C4-2B (cell line): ENCODE measurements around the gene NELFCD.

Experiments
- H3K27ac ChIP-seq: fragments of 450-650 bp; 2 replicates; pipeline ENCODE4 v1.5.1; 2017
- ZFX ChIP-seq: fragments of 450-650 bp; IDR thresholded peaks from 2 replicates; pipeline ENCODE4 v1.6.1; 2017
- TF ChIP-seq, protein P1 (sequence below): fragments of 450-650 bp; conservative IDR thresholded peaks from 2 replicates; pipeline ENCODE4 v1.5.1; 2017; ENCODE audit warnings: mild to moderate bottlenecking

The NELFCD gene

DNA sequence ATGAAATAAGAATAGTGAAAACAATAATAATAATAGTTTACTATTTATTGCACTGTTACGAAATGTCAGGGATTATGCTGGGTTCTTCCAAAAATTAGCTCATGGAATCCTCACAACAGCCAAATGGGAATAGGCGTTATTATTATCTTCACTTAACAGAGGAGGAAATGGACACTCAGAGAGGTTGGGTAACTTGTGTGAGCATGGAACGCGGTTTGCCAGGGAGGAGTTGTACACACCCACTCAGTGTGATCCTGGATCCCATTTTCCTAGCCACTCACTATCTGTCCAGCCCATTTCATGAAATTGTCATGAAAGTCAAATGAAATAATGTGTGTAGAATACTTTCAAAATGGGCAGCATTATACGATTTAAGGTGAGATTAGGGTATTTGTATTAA lies 4.6 kb downstream of the NELFCD start:
- no peak overlapping the region for H3K27ac ChIP-seq
- no peak for TF ChIP-seq ZFX
- TF ChIP-seq, protein P1, sequence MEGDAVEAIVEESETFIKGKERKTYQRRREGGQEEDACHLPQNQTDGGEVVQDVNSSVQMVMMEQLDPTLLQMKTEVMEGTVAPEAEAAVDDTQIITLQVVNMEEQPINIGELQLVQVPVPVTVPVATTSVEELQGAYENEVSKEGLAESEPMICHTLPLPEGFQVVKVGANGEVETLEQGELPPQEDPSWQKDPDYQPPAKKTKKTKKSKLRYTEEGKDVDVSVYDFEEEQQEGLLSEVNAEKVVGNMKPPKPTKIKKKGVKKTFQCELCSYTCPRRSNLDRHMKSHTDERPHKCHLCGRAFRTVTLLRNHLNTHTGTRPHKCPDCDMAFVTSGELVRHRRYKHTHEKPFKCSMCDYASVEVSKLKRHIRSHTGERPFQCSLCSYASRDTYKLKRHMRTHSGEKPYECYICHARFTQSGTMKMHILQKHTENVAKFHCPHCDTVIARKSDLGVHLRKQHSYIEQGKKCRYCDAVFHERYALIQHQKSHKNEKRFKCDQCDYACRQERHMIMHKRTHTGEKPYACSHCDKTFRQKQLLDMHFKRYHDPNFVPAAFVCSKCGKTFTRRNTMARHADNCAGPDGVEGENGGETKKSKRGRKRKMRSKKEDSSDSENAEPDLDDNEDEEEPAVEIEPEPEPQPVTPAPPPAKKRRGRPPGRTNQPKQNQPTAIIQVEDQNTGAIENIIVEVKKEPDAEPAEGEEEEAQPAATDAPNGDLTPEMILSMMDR = no peak

DNA sequence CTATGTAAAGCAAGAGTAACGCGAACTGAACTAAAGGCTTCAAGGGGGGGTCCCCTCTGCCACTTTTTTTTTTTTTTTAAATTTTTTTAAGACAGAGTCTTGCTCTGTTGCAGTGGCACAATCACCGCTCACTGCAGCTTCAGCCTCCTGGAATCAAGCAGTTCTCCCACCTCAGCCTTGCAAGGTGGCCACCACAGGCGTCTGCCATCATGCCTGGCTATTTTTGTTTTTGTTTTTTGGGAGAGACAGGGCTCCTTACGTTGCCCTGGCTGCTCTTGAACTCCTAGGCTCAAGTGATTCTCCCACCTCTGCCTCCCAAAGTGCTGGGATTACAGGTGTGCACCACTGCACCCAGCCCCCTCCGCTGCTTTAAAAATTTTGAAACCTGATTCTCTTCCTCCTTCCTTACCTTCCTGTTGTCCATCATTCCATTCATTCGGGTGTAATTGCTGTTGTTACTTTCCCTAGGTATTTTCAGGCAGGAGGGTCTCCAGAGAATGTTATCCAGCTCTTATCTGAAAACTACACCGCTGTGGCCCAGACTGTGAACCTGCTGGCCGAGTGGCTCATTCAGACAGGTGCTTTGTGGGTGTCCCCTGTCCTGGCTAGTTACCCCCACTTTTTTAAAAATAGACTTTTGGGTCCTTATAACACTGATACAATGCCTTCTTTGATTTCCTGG lies 5.4 kb downstream of the NELFCD start:
- no peak overlapping the region for H3K27ac ChIP-seq
- TF ChIP-seq ZFX = no peak
- TF ChIP-seq, protein P1 = no peak

DNA sequence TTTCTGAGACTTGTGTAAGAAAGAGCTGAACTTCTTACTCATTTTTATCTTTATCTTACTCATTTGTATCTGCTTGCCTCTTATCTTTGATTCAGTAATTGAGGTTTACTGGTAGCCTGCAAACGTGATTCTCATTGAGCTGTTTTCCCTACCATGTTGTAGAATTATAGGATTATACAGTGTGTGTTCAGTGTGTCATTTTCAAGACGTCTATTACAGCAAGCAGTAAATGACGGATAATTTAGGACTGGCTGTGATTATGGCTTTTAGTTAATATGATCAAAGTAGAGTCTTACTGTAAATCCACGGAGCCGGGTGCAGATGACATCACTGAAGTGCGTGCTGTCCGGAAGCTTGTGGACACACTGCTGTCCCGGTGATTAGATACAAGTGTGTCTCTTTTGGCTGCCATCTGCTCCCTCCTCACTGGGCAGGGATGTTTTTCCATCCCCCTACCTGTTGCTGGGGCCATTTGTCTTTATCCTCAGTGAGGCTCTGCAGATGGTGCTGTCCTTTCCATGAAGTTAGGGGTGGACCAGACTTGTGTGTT lies 6.0 kb downstream of the NELFCD start:
- TF ChIP-seq, protein P1 = no peak
- TF ChIP-seq ZFX = no peak
- no peak overlapping the region for H3K27ac ChIP-seq

DNA sequence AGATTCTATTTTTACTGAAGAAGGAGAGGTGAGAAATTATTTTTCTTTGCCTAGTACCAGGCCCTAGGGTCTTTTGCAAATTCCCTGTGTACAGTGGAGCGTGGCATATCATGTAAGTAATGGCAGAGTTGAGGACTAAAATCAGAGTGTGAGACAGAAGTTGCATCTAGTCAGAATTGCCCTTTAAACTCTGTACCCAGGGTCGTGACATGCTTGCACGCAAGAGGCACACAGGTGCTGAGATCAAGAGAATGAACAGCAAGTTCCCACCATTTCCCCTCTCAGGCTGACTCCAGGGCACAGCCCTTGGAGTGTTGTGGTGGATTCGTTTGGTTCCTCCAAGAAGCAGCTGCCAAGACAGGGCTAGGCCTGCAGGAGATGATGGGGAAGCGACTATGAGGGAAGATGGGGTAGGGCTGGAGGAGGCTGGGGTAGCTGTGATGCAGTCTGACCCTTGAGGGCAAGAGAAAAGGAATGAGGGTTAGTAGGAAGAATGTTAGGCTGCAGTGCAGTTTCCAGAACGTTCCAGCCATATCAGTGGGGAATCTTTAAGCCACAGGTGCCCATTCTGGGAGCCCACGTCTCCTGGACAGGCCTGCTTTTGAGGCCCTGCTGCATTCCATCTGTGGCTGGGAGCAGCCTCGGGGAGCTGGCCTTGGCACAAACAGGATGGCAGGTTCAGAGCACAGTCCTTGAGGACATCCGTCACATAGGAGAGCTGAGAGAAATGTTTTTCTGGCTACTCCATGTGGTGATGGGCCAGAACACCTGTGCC lies 6.9 kb downstream of the NELFCD start:
- no peak overlapping the region for H3K27ac ChIP-seq
- TF ChIP-seq, protein P1 = no peak
- TF ChIP-seq ZFX = no peak

DNA sequence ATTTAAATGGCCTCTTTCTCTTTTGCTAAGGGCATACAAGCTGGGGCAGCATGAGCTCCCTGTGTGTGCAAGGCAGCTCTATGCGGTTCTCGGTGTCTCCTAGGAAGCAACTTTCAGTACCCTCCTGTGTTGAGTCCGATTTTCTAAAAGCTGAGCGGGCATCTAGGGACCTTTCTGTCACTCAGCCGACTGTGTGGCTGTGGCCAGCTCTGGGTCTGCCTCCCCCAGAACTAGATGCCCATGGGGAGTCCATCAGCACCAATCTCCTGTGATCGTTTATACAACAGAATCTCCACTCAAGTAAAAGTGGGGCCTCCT lies 7.5 kb downstream of the NELFCD start:
- no peak for TF ChIP-seq ZFX
- TF ChIP-seq, protein P1 = no peak
- H3K27ac ChIP-seq = no peak overlapping the region

DNA sequence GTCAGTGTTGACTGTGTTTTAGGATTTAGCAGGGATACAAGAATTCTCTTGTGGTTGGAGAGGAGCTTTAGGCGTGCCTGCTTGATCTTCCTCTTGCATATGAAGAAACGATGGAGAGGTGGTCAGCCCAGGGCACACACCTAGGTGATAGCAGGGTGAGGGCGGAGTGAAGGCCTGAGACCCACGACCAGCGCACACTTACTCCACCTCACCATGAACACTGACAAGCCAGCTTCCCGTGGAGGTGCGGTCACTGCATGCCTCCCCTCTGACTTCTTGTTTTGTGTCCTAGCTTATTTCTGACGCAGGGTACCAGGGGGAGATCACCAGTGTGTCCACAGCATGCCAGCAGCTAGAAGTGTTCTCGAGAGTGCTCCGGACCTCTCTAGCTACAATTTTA lies 8.1 kb downstream of the NELFCD start:
- no peak for TF ChIP-seq ZFX
- TF ChIP-seq, protein P1 = no peak

DNA sequence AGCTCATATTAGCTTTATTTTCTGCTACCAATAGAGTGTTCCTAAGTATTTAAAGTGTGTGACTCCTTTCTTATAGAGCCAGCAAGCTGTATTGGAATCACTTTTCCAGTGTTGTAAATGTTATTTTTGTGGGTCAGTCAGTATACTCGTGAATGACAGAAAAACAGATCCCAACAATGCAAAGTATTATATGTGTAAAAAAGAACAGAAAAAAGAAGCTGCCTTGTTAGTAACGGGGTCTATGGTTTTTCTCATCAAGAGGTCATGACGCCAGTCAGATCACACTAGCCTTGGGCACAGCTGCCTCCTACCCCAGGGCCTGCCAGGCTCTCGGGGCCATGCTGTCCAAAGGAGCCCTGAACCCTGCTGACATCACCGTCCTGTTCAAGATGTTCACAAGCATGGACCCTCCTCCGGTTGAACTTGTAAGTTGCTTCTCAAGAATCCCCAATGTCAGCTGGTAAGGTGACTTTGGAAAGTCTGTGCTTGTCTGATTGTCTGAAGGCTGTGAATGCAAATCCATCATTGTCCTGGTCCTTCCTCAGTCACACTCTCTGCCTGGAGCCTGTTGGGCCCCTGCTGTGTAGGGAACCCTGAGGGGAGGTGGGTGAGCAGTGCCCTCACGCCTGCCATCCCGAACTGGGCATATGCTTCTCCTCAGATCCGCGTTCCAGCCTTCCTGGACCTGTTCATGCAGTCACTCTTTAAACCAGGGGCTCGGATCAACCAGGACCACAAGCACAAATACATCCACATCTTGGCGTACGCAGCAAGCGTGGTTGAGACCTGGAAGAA lies 9.8 kb downstream of the NELFCD start:
- TF ChIP-seq, protein P1 = no peak
- TF ChIP-seq ZFX = no peak
- no peak overlapping the region for H3K27ac ChIP-seq

More for the DNA sequence above, 8.1 kb downstream of the NELFCD start:
- no peak overlapping the region for H3K27ac ChIP-seq
